PC-9 (cell line): ENCODE data around the gene TBC1D8. TPM values are rescaled to one million over a fixed set of nuclear protein-coding genes. Genes with fewer than 3 reads are reported as not detected.

Experiments
- BruUV-seq: library from RNA; stranded (reverse); fragments of 400-500 nt; replicated peaks from 2 replicates; lab custom pipeline; 2021; lab: Mats Ljungman, UMichigan
- CTCF ChIA-PET: fragments of 300-600 bp; sonication (Branson Sonifier 250); formaldehyde crosslinking; loops from one replicate; lab custom pipeline; 2022; ENCODE audit warnings: antibody characterized with exemption; lab: Charles Lee
- POLR2A ChIA-PET: fragments of 300-600 bp; sonication (Branson Sonifier 250); formaldehyde crosslinking; loops from one replicate; lab custom pipeline; 2022; ENCODE audit warnings: antibody characterized with exemption; ENCODE audit not compliant: unreplicated experiment; lab: Charles Lee
- DNase-seq, 2 experiments: peaks; one replicate each; pipeline versions ENCODE4 v3.0.0 to v3.0.0-alpha.2; 2015 to 2022; ENCODE audit warnings: mixed read lengths in 1 of 2
- H2AFZ ChIP-seq: fragments of 200-600 bp; sonication (generic); 2 replicates; pipeline ENCODE4 v1.8.1; 2017; ENCODE audit warnings: antibody characterized with exemption
- H3F3A ChIP-seq: fragments of 200-600 bp; sonication (generic); 2 replicates; pipeline ENCODE4 v1.8.1; 2017; ENCODE audit warnings: antibody characterized with exemption, mild to moderate bottlenecking, low read depth; ENCODE audit not compliant: insufficient read depth
- H3K27ac ChIP-seq: fragments of 200-600 bp; sonication (generic); 2 replicates; pipeline ENCODE4 v1.6.1; 2016; ENCODE audit warnings: mixed run types
- H3K27me3 ChIP-seq: fragments of 200-600 bp; sonication (generic); 2 replicates; pipeline ENCODE4 v1.6.1; 2016; ENCODE audit warnings: low read depth, mixed run types; ENCODE audit not compliant: insufficient read depth
- H3K36me3 ChIP-seq: fragments of 200-600 bp; sonication (generic); 2 replicates; pipeline ENCODE4 v1.6.1; 2016; ENCODE audit warnings: low read depth, mixed run types
- H3K4me1 ChIP-seq: fragments of 200-600 bp; sonication (generic); replicated peaks from 2 replicates; pipeline ENCODE4 v1.6.1; 2016; ENCODE audit warnings: mixed run types; ENCODE audit not compliant: insufficient read depth
- H3K4me2 ChIP-seq: fragments of 200-600 bp; sonication (generic); 2 replicates; pipeline ENCODE4 v1.6.1; 2017; ENCODE audit warnings: mixed run types
- H3K4me3 ChIP-seq: fragments of 200-600 bp; sonication (generic); 2 replicates; pipeline ENCODE4 v1.6.1; 2016; ENCODE audit warnings: mixed run types
- H3K79me2 ChIP-seq: fragments of 200-600 bp; sonication (generic); 2 replicates; pipeline ENCODE4 v1.6.1; 2017; ENCODE audit warnings: low read depth, mixed run types
- H3K9me2 ChIP-seq: fragments of 200-600 bp; sonication (generic); 2 replicates; pipeline ENCODE4 v1.8.1; 2017; ENCODE audit warnings: mild to moderate bottlenecking; ENCODE audit not compliant: insufficient read depth
- H3K9me3 ChIP-seq: fragments of 200-600 bp; sonication (generic); 2 replicates; pipeline ENCODE4 v1.8.1; 2016; ENCODE audit warnings: low read depth; ENCODE audit not compliant: insufficient read depth
- H4K20me1 ChIP-seq: fragments of 200-600 bp; sonication (generic); 2 replicates; pipeline ENCODE4 v1.8.1; 2017; ENCODE audit not compliant: insufficient read depth
- EZH2 ChIP-seq: fragments of 200-600 bp; sonication (generic); IDR thresholded peaks from 2 replicates; pipeline ENCODE4 v1.8.0; 2017; ENCODE audit warnings: antibody characterized with exemption, low read depth
- intact Hi-C: fragments of 100-400 bp; cut with micrococcal nuclease; formaldehyde crosslinking; loops from one replicate; pipeline ENCODE4 v1.10.0; 2022; ENCODE audit not compliant: unreplicated experiment
- total RNA-seq: library from RNA; stranded (reverse); gene quantifications from 2 replicates; pipeline ENCODE4 v1.2.3, GENCODE V29; 2021
- TF ChIP-seq, protein P1 (sequence below): fragments of 200-600 bp; sonication (generic); conservative IDR thresholded peaks from 2 replicates; pipeline ENCODE4 v1.6.1; 2017; ENCODE audit warnings: mixed run types, antibody characterized with exemption, mild to moderate bottlenecking, moderate library complexity

The TBC1D8 gene
- total RNA-seq, 1 experiment from 2014 or later: 25.2 TPM

DNA sequence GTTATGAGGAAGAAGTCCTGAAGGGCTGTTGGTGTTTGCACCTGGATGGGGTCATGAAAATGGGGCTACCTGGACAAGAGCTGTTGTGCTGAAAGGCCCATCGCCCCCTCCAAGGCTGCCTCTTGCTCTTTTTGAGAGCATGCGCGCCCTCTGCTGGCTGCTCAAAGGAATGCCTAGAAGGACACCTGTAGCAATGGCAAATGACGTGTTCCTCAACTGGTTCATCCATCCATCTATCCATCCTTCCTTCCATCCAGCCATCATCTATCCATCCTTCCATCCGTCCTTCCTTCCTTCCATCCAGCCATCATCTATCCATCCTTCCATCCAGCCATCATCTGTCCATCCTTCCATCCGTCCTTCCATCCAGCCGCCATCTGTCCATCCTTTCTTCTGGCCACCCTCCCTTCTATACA lies 166.3 kb downstream of the TBC1D8 start:
- no peaks in the 10 kb centered on the region for H3K4me1 ChIP-seq
- CTCF ChIA-PET: no interaction called here
- POLR2A ChIA-PET: no interaction called here
- no peaks in the 10 kb centered on the region for H3K9me3 ChIP-seq
- no peak overlapping the region for H3K27ac ChIP-seq
- H3F3A ChIP-seq: peaks cover 32% of the 10 kb centered on the region
- H3K9me2 ChIP-seq: no peaks in the 10 kb centered on the region
- H4K20me1 ChIP-seq: 0 out of 2 replicates have a peak, but pooled peaks cover 4% of the 10 kb centered on the region
- H2AFZ ChIP-seq: no peak overlapping the region
- DNase-seq: peak; percentile 50 to 63
- H3K27me3 ChIP-seq: no peaks in the 10 kb centered on the region
- no TSS peak for BruUV-seq
- intact Hi-C loops: loop anchor here (1.0 to 10.0 kb wide), 4 partner anchors 100 to 375 kb away; partner anchors contain the start of gene NPAS2
- no peak overlapping the region for H3K4me2 ChIP-seq
- TF ChIP-seq EZH2: no peak
- TF ChIP-seq, protein P1, sequence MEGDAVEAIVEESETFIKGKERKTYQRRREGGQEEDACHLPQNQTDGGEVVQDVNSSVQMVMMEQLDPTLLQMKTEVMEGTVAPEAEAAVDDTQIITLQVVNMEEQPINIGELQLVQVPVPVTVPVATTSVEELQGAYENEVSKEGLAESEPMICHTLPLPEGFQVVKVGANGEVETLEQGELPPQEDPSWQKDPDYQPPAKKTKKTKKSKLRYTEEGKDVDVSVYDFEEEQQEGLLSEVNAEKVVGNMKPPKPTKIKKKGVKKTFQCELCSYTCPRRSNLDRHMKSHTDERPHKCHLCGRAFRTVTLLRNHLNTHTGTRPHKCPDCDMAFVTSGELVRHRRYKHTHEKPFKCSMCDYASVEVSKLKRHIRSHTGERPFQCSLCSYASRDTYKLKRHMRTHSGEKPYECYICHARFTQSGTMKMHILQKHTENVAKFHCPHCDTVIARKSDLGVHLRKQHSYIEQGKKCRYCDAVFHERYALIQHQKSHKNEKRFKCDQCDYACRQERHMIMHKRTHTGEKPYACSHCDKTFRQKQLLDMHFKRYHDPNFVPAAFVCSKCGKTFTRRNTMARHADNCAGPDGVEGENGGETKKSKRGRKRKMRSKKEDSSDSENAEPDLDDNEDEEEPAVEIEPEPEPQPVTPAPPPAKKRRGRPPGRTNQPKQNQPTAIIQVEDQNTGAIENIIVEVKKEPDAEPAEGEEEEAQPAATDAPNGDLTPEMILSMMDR: peak; percentile 94
- peaks cover 32% of the 10 kb centered on the region for H3K36me3 ChIP-seq
- no peak overlapping the region for H3K4me3 ChIP-seq
- no peaks in the 10 kb centered on the region for H3K79me2 ChIP-seq

DNA sequence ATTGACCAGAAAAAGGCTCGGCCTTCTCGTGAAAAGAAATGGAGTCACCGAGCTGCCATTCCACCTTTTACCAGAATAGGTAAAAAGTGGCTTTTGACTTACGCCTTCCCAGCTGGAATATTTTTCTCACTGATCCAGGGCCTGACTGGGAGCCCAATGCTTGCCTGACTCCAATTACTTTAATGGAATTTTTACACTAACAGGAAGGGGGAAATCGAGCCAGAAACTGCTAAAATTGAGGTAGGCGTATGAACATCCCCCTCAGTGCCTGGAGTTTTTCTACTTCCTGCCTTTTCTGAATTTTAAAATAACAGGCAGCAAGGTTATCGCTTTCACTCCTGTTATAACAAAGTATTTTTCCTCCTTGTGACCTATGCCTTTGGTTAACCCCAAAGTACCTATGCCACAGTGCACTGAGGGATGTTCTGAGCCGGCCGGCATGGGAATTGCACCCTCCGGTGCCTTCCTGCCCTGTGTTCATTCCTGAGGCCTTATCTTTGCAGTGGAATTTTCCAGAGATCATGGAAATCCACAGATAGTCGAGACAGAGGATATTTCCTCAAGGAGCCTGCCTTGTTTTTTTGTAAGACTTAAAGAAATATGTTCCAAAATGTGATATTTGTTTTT lies 167.4 kb downstream of the TBC1D8 start:
- Histone ChIP-seq H2AFZ (no peak overlapping the region), H4K20me1 (0 out of 2 replicates have a peak, but pooled peaks cover 4% of the 10 kb centered on the region), H3K4me1 (no peaks in the 10 kb centered on the region), H3K36me3 (peaks cover 40% of the 10 kb centered on the region), H3K79me2 (no peaks in the 10 kb centered on the region), H3K4me3 (no peak overlapping the region), H3K9me2 (no peaks in the 10 kb centered on the region), H3K27me3 (no peaks in the 10 kb centered on the region), H3K9me3 (no peaks in the 10 kb centered on the region), H3K4me2 (no peak overlapping the region), H3F3A (peaks cover 39% of the 10 kb centered on the region), H3K27ac (peak overlapping the region; percentile 21; the same call in 1 of the 2 replicates)
- no TSS peak for BruUV-seq
- ChIA-PET POLR2A (no interaction called here), CTCF (no interaction called here)
- intact Hi-C loops: loop anchor here (1.0 to 10.0 kb wide), 2 partner anchors 99 to 253 kb away; no protein-coding TSS in a partner anchor
- no peak for DNase-seq
- no peak for TF ChIP-seq EZH2
- TF ChIP-seq, protein P1: no peak

DNA sequence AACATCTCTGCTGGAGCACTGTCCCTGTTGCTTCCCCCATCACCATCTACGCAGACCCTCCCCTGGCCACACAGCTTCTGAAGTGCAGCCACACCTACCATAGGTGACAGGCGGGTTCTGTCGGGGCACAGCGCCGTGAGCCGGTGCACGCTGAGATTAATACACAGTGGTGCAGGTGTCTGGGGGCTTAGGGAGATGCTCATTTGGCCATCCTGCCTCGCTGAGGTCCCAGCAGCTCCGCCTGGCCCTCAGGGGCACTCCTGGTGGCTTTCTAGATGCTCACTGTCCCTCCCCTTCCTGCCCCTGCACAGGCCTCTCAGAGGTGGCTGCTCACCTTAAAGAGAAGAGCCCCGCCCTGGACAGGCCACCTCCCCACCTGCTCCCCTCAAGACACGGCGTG lies 168.0 kb downstream of the TBC1D8 start:
- no peak for DNase-seq
- intact Hi-C loops: loop anchor here (10.0 kb wide), 1 partner anchor 98 kb away; no protein-coding TSS in a partner anchor
- Histone ChIP-seq H3K27me3 (no peaks in the 10 kb centered on the region), H3F3A (peaks cover 40% of the 10 kb centered on the region), H3K9me2 (no peaks in the 10 kb centered on the region), H3K27ac (no peak overlapping the region), H3K79me2 (no peaks in the 10 kb centered on the region), H3K4me3 (no peak overlapping the region), H4K20me1 (0 out of 2 replicates have a peak, but pooled peaks cover 4% of the 10 kb centered on the region), H3K4me2 (no peak overlapping the region), H2AFZ (no peak overlapping the region), H3K4me1 (no peaks in the 10 kb centered on the region), H3K9me3 (no peaks in the 10 kb centered on the region), H3K36me3 (peaks cover 40% of the 10 kb centered on the region)
- POLR2A ChIA-PET: no interaction called here
- TF ChIP-seq, protein P1: no peak
- no peak for TF ChIP-seq EZH2
- no TSS peak for BruUV-seq
- CTCF ChIA-PET: no interaction called here
